GM12872 (cell line): ENCODE data around the gene CCDC9B.

ENCODE experiments used
- CTCF ChIP-seq: IDR thresholded peaks from 3 replicates; pipeline ENCODE4 v1.5.1; 2011; ENCODE audit warnings: low read depth, mild to moderate bottlenecking, low read length, moderate library complexity; ENCODE audit not compliant: insufficient read depth

Gene CCDC9B

GRCh38 chr15:40330368-40330836 is 10.3 kb downstream of the CCDC9B start:
- TF ChIP-seq CTCF = no peak

- no peak for TF ChIP-seq CTCF
Observed at GRCh38 chr15:40329804-40330203, 10.9 kb downstream of the CCDC9B start.

- no peak for TF ChIP-seq CTCF
Observed at GRCh38 chr15:40328751-40329150, 12.0 kb downstream of the CCDC9B start.

GRCh38 chr15:40328176-40328575 is 12.6 kb downstream of the CCDC9B start:
- no peak for TF ChIP-seq CTCF

- no peak for TF ChIP-seq CTCF
Observed at GRCh38 chr15:40327457-40327856, 13.3 kb downstream of the CCDC9B start.

GRCh38 chr15:40325700-40326099 is 15.0 kb downstream of the CCDC9B start:
- TF ChIP-seq CTCF = no peak

GRCh38 chr15:40325188-40325587 is 15.6 kb downstream of the CCDC9B start:
- no peak for TF ChIP-seq CTCF
